ENCODE results near the gene RPS21. TPM values are rescaled to one million over a fixed set of nuclear protein-coding genes. Genes with fewer than 3 reads are reported as not detected.

RPS21 gene
- total RNA-seq, 1 donor from 2014 or later = 1,737 TPM

- no peak for FAIRE-seq
- no peak for TF ChIP-seq CTCF (IDR thresholded peaks at IDR 0.05; ENCODE audit: insufficient read depth, low read length, severe bottlenecking)
- peaks cover 36% of the 10 kb centered on the region for H3K36me3 ChIP-seq (ENCODE audit: control insufficient read depth, insufficient read depth, low read length)
- no peaks in the 10 kb centered on the region for H3K27me3 ChIP-seq (ENCODE audit: control insufficient read depth, insufficient read depth, low read length)
- no peak for DNase-seq (ENCODE audit: low read depth)
- no peak overlapping the region for H3K4me3 ChIP-seq (ENCODE audit: low read depth, low read length)
Measured at GRCh38 chr20:62344092-62344491, 42.8 kb upstream of the RPS21 start.

GRCh38 chr20:62344782-62345181, 42.1 kb upstream of the RPS21 start:
- no peak for FAIRE-seq
- TF ChIP-seq CTCF (IDR thresholded peaks at IDR 0.05; ENCODE audit: insufficient read depth, low read length, severe bottlenecking) = no peak
- H3K36me3 ChIP-seq (ENCODE audit: control insufficient read depth, insufficient read depth, low read length) = peaks cover 34% of the 10 kb centered on the region

GRCh38 chr20:62345681-62346370, 41.1 kb upstream of the RPS21 start:
- H3K36me3 ChIP-seq (ENCODE audit: control insufficient read depth, insufficient read depth, low read length) = peaks cover 31% of the 10 kb centered on the region
- no peak for TF ChIP-seq CTCF (IDR thresholded peaks at IDR 0.05; ENCODE audit: insufficient read depth, low read length, severe bottlenecking)
- DNase-seq (ENCODE audit: low read depth) = no peak

More at GRCh38 chr20:62344782-62345181, 42.1 kb upstream of the RPS21 start:
- DNase-seq (ENCODE audit: low read depth) = no peak
- H3K4me3 ChIP-seq (ENCODE audit: low read depth, low read length) = no peak overlapping the region
- no peaks in the 10 kb centered on the region for H3K27me3 ChIP-seq (ENCODE audit: control insufficient read depth, insufficient read depth, low read length)

GRCh38 chr20:62346398-62347150, 40.3 kb upstream of the RPS21 start:
- Histone ChIP-seq H3K27me3 (ENCODE audit: control insufficient read depth, insufficient read depth, low read length) (no peaks in the 10 kb centered on the region), H3K36me3 (ENCODE audit: control insufficient read depth, insufficient read depth, low read length) (peaks cover 34% of the 10 kb centered on the region), H3K4me3 (ENCODE audit: low read depth, low read length) (no peak overlapping the region)
- no peak for TF ChIP-seq CTCF (IDR thresholded peaks at IDR 0.05; ENCODE audit: insufficient read depth, low read length, severe bottlenecking)
- DNase-seq (ENCODE audit: low read depth) = no peak
- no peak for FAIRE-seq

More at GRCh38 chr20:62345681-62346370, 41.1 kb upstream of the RPS21 start:
- no peak for FAIRE-seq
- H3K27me3 ChIP-seq (ENCODE audit: control insufficient read depth, insufficient read depth, low read length) = no peaks in the 10 kb centered on the region
- H3K4me3 ChIP-seq (ENCODE audit: low read depth, low read length) = no peak overlapping the region

GRCh38 chr20:62347151-62347404, 39.8 kb upstream of the RPS21 start:
- DNase-seq (ENCODE audit: low read depth) = no peak
- H3K4me3 ChIP-seq (ENCODE audit: low read depth, low read length) = no peak overlapping the region
- no peak for TF ChIP-seq CTCF (IDR thresholded peaks at IDR 0.05; ENCODE audit: insufficient read depth, low read length, severe bottlenecking)
- no peak for FAIRE-seq
- no peaks in the 10 kb centered on the region for H3K27me3 ChIP-seq (ENCODE audit: control insufficient read depth, insufficient read depth, low read length)
- peaks cover 39% of the 10 kb centered on the region for H3K36me3 ChIP-seq (ENCODE audit: control insufficient read depth, insufficient read depth, low read length)

Data from bronchial epithelial cell (primary cell).